Glomerular visceral epithelial cell (primary cell): ENCODE data around the gene NFKBIL1.
"Not testable (repeated sequence)": the region's sequence is repeated elsewhere in the genome, so short reads cannot be mapped to it uniquely, and the experiment has no call there.

Source experiments
- DNase-seq: peaks from one replicate; pipeline ENCODE4 v3.0.0-alpha.2; 2016; ENCODE audit errors: extremely low spot score

The NFKBIL1 gene

GRCh38 chr6:31546958-31547726 lies at the start of gene NFKBIL1:
NFKBIL1 (plus strand) TSS chr6:31547608; CDS start chr6:31547695, 87 bp downstream.
- DNase-seq: peak; percentile 97

- peak; percentile 27 for DNase-seq
Observed at GRCh38 chr6:31498748-31499147, 48.7 kb upstream of the NFKBIL1 start.

DNA sequence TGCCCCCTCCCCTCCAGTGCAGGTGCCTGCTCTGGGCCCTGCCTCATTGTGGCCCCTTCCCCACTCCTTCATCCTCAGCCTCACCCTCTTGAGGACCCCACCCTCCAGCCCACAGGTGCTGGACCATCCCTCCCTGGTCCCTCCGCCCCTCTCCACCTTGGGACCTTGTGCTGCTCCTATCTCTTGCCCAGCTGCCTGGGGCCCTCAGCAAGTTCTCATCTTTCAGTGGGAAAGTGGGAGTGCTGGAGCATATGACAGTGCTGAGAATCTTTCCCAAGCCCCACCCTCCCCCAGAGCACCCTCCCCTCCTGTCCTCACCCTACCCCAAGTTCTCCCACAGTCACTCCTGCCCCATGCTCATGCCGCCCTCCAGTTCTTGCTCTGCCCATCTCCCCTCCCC lies 47.8 kb upstream of the NFKBIL1 start:
- not testable (repeated sequence) for DNase-seq

DNA sequence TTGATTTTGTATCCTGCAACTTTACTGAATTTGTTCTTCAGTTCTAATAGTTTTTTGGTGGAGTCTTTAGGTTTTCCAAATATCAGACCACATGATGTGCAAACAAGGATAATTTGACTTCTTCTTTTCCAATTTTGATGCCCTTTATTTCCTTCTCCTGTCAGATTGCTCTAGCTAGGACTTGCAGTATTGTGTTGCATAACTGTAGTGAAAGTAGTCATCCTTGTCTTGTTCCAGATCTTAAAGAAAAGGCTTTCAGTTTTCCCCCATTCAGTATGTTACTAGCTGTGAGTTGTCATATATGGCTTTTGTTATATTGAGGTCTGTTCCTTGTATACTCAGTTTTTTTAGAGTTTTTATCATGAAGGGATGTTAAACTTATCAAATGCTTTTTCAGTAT lies 44.8 kb upstream of the NFKBIL1 start:
- no peak for DNase-seq

DNA sequence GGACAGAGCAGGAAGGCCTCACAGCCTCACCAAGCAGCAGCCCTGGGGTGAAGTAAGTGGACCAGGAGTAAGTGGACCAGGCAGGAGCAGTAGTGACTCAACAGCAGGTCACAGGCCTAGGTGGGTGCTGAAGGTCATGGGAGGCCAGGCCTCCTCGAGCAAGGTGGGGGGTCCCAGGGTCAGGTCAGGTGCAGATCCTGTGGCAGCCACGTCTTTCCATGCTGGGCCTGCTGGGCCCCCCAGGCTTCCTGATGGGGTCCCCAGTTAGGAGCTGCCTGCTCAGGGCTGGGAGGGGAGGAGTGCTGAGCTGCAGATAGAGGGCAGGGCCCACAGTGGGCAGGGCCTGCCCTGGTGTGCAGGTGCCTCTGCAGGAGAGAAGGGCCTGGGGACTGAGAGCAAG lies 38.4 kb upstream of the NFKBIL1 start:
- DNase-seq: not testable (repeated sequence)

GRCh38 chr6:31510007-31510406 lies 37.4 kb upstream of the NFKBIL1 start:
- no peak for DNase-seq

DNA sequence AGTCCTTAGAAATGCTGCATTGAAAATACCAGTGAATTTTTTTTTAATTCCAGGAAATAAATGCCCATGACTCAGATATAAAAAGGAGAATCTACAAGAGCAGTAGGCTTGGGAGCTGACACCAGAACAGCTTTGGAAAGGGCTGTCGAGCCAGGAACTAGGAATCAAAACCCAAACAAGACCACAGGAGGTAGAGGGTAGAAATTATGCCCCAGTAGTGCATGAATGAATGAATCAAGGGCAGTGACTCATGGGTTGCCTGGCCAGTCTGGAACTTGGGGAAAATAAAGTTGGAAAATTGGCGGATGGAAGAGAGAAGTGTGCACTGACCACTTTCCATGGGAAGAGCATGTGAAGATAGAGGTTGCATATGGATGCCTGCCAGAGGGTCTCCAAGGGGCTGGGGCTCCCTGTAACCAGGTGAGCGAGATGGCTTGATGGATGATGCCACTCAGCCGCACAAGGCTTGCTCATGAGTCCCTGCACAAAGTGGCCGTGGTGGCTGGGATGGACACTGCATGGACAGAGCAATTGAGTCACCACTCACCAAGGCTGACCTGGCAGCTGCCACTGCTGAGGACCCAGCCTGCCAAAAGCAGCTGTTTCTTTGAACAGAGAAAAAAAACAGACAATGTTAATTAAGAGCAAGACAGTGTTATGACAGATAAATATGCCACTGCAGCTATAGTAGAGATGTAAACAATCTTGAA lies 33.8 kb upstream of the NFKBIL1 start:
- peak; percentile 18 for DNase-seq

GRCh38 chr6:31521835-31522234 lies 25.6 kb upstream of the NFKBIL1 start:
- DNase-seq: no peak

DNA sequence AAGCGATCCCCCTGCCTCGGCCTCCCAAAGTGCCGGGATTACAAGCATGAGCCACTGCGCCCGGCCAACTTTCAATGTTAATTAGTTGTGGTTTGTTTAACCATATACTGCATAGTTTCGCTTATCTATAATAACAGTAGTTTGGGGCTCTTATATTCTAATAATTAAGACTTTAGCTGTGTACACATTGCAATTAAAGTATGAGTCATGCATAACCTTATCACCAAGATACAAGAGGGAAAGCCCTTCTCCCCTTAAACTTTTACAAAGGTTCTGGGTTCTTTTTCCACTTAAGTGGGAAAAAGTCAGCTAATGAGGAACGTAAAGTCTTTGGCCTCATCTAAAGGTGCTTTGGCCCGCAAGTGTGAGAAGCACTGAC lies 21.9 kb upstream of the NFKBIL1 start:
- no peak for DNase-seq

- no peak for DNase-seq
Observed at GRCh38 chr6:31525932-31526591, 21.3 kb upstream of the NFKBIL1 start.

DNA sequence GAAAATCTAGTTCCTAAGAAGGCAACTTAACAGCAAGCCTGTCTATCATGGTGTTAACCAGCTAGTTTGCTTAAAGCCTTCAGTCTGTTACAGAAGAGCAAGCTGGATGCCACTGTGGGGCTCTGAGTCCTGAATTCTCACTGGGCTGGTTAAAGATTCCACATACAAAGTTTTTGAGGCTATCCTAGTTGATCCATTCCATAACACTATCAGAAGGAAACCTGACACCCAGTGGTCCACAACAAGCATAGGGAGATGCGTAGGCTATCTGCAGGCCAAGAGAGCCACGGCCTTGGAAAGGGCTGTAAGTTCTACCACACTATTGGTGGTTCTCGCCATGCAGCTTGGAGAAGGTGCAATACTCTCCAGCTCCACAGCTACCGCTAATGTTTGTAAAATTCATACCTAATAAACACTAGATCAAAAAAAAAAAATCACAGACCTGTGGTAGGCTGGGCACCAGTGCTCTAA lies 19.1 kb upstream of the NFKBIL1 start:
- DNase-seq: no peak

DNA sequence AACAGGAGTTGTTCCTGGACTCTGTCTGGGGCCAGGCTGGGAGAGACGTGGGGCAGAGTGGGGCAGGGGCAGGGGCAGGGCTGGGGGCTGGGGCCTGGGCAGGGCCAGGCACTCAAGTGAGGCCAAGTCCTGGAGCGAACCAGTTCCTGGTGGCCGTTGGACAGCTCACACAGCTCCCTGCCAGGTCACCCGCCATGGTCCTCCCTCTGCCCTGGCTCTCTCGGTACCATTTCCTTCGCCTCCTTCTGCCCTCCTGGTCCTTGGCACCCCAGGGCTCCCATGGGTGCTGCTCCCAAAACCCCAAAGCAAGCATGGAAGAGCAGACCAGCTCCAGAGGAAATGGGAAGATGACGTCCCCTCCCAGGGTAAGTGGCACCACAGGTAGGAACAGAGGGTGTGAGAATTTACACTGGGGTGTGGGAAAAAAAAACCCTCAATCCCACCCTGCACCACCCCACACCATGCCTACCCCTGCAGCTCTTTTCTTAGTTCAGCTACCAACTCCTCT lies 18.5 kb upstream of the NFKBIL1 start, which contains the start of gene MCCD1:
Gene MCCD1, plus strand, starts transcription at position 142 of the 508 bp plus-strand sequence. Its CDS starts 53 bp downstream, at position 195.
- no peak for DNase-seq

DNA sequence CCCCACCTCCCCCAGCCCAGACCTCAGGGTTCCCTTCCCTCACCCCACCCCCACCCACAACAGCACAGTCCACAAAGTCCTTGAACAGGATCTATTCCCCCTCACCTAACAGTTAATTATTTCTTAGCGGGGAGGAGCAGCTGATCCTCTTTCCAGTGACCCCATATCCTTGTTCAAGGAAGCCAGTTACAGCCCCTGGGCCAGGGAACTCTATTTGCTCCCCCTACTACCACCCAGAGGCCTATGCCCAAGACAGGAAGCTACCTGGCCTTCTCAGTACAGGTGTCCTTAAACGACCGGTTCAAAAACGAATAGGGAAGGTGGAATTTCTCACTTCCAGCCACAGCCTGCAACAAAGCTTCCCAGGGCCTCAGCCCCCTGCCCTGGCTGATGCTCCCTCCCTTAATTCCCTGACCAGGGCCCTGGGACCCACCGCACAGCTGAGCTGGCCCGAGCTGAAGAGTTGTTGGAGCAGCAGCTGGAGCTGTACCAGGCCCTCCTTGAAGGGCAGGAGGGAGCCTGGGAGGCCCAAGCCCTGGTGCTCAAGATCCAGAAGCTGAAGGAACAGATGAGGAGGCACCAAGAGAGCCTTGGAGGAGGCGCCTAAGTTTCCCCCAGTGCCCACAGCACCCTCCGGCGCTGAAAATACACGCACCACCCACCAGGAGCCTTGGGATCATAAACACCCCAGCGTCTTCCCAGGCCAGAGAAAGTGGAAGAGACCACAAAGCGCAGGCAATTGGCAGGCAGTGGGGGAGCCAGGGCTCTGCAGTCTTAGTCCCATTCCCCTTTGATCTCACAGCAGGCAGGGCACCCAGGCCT lies 17.9 kb upstream of the NFKBIL1 start:
- DNase-seq: peak; percentile 61

DNA sequence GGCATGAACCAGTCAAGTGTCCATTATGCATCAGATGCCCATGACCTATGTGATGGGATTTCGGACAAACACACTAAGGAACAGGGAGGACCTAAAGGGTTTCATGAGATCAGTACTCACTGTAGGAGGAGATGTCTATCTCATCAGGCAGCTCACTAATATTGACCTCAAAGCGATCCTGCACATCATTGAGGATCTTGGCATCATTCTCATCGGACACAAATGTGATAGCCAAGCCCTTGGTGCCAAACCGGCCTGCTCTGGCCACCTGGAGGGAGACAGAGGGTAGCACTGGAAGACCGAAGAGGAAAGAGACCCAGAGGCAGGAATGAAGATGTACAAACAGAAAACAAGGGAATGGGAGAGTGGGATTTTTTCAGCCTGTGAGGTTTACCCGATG lies 16.7 kb upstream of the NFKBIL1 start:
- no peak for DNase-seq

DNA sequence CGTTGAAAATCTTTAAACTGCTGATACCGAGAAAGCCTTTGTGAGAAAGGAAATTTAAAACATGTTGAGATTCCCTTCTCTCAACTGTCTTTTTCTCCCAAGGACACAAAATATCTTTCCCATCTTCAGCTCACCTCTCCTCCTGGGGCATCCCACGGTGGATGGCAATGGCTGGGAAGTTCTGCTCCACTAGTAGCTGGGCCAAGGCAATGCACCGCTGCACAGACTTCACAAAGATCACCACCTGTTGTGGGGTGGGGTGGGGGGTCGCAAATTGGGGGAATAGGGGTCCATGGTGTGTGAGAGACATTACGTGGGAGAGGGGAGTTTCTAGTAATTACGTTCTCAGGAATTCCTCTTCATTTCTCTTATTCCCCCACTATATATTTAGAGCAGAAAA lies 16.2 kb upstream of the NFKBIL1 start:
- DNase-seq: no peak

DNA sequence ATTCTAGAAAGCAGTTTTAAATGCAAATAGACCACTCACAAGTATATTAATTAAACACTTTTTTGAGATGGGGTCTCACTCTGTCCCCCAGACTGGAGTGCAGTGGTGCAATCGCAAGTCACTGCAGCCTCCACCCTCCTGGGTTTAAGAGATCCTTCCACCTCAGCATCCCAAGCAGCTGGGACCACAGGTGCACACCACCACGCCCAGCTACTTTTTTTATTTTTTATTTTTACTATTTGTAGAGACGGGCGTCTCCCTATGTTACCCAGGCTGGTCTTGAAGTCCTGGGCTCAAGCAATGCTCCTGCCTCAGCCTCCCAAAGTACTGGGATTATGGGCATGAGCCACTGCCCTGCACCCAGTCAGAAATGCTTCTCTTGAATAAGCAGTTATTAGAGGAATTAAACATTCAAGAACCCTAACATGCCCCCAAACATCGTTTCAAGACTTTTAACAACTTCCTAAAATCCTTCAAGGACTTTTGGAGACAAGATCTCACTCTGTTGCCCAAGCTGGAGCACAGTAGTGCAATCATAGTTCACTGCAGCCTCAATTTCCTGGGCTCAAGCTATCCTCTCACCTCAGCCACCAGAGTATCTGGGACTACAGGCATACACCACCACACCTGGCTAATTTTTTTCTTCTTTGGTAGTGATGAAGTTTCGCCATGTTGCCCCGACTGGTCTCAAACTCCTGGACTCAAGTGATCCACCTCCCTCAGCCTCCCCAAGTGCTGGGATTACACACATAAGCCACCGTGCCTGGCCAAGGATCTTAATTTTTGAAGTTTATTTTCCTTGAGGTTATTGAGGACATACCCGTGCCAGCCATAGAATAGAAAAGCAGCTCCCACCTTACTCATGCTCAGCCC lies 15.4 kb upstream of the NFKBIL1 start:
- no peak for DNase-seq

- no peak for DNase-seq
Observed at GRCh38 chr6:31532644-31533454, 14.6 kb upstream of the NFKBIL1 start.

- no peak for DNase-seq
Observed at GRCh38 chr6:31533455-31533841, 14.0 kb upstream of the NFKBIL1 start.

DNA sequence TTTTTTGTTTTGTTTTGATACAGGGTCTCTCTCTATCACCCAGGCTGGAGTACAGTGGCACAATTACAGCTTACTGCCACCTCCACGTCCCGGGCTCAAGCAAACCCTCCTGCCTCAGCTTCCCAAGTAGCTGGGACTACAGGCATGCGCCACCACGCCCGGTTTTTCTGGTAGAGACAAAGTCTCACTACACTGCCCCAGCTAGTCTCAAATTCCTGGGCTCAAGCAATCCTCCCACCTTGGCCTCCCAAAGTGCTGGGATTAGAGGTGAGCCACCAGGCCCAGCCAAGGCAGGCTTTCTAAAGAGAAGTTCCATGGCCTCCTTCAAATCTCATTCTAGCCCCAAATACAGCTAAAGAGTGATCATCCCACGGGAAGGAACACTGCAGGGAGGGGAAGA lies 13.4 kb upstream of the NFKBIL1 start:
- no peak for DNase-seq
